ENCODE measurements around the gene GCN1. TPM values are rescaled to one million over a fixed set of nuclear protein-coding genes. Genes with fewer than 3 reads are reported as not detected.
"Not testable (repeated sequence)": the region's sequence is repeated elsewhere in the genome, so short reads cannot be mapped to it uniquely, and the experiment has no call there.

Gene GCN1
- total RNA-seq, 2 experiments from 2014 or later = 86.0 to 94.3 TPM

- ChIA-PET CTCF (interaction anchor here (1.1 to 1.9 kb wide), 3 partner anchors 32 to 109 kb away, joined by 4 to 7 read pairs (median 6); partner anchors contain the start of gene PXN), POLR2A (interaction anchor here (0.8 to 14.8 kb wide), 15 partner anchors 9 to 208 kb away, joined by 3 to 349 read pairs (median 3); partner anchors contain the start of genes BICDL1, PXN, RAB35 and RNU4-1)
- peak overlapping the region; percentile 98 for H3K27ac Mint-ChIP-seq
- no peaks in the 10 kb centered on the region for H3K27me3 Mint-ChIP-seq
- H3K36me3 Mint-ChIP-seq (ENCODE audit: low read depth) = peaks cover 64% of the 10 kb centered on the region
- H3K9me3 Mint-ChIP-seq = no peaks in the 10 kb centered on the region
- no peak overlapping the region for H3K4me3 Mint-ChIP-seq
- no peak for DNase-seq
- H3K4me1 Mint-ChIP-seq = peaks cover 61% of the 10 kb centered on the region
These were observed 1.8 kb upstream of the GCN1 start for GRCh38 chr12:120196363-120196762.

GRCh38 chr12:120194226-120194533, 335 bp downstream of the GCN1 start:
- DNase-seq = no peak
- no peaks in the 10 kb centered on the region for H3K27me3 Mint-ChIP-seq
- CTCF ChIA-PET = interaction anchor here (1.2 to 4.5 kb wide), 2 partner anchors 7 to 34 kb away, joined by 5 to 15 read pairs; partner anchors contain the start of gene RPLP0
- POLR2A ChIA-PET = interaction anchor here (1.1 to 14.8 kb wide), 5 partner anchors 7 to 98 kb away, joined by 3 to 349 read pairs (median 90); partner anchors contain the start of genes RAB35, RNU4-1, RNU4-2 and RPLP0
- H3K36me3 Mint-ChIP-seq (ENCODE audit: low read depth) = peaks cover 54% of the 10 kb centered on the region
- peak overlapping the region; percentile 81 for H3K27ac Mint-ChIP-seq
- peaks cover 59% of the 10 kb centered on the region for H3K4me1 Mint-ChIP-seq
- H3K4me3 Mint-ChIP-seq = peak overlapping the region; percentile 87
- H3K9me3 Mint-ChIP-seq = no peaks in the 10 kb centered on the region

GRCh38 chr12:120193286-120193685, 1.2 kb downstream of the GCN1 start:
- POLR2A ChIA-PET = interaction anchor here (0.6 to 14.8 kb wide), 5 partner anchors 8 to 99 kb away, joined by 3 to 349 read pairs (median 90); partner anchors contain the start of genes RAB35, RNU4-1, RNU4-2 and RPLP0
- Mint-ChIP-seq H3K4me3 (peak overlapping the region; percentile 87), H3K4me1 (peaks cover 50% of the 10 kb centered on the region), H3K27ac (peak overlapping the region; percentile 81), H3K36me3 (ENCODE audit: low read depth) (peaks cover 50% of the 10 kb centered on the region)
- not testable (repeated sequence) for H3K27me3 Mint-ChIP-seq, H3K9me3 Mint-ChIP-seq, DNase-seq
- CTCF ChIA-PET = interaction anchor here (1.2 to 4.5 kb wide), 2 partner anchors 8 to 35 kb away, joined by 5 to 15 read pairs; partner anchors contain the start of gene RPLP0

GRCh38 chr12:120190985-120191480, 3.5 kb downstream of the GCN1 start:
- peaks cover 40% of the 10 kb centered on the region for H3K4me1 Mint-ChIP-seq
- CTCF ChIA-PET = interaction anchor here (2.1 to 4.5 kb wide), 2 partner anchors 11 to 37 kb away, joined by 4 to 15 read pairs; partner anchors contain the start of gene RPLP0
- peaks cover 46% of the 10 kb centered on the region for H3K36me3 Mint-ChIP-seq (ENCODE audit: low read depth)
- no peaks in the 10 kb centered on the region for H3K9me3 Mint-ChIP-seq
- POLR2A ChIA-PET = interaction anchor here (1.0 to 10.1 kb wide), 4 partner anchors 11 to 100 kb away, joined by 3 to 90 read pairs (median 5); partner anchors contain the start of genes RAB35, RNU4-2 and RPLP0
- no peak for DNase-seq
- no peak overlapping the region for H3K27ac Mint-ChIP-seq
- no peak overlapping the region for H3K4me3 Mint-ChIP-seq
- no peaks in the 10 kb centered on the region for H3K27me3 Mint-ChIP-seq

GRCh38 chr12:120190386-120190785, 4.1 kb downstream of the GCN1 start:
- ChIA-PET POLR2A (interaction anchor here (10.1 kb wide), 1 partner anchor 11 kb away, joined by 90 read pairs; the partner anchor contains the start of gene RPLP0), CTCF (interaction anchor here (2.1 to 4.5 kb wide), 2 partner anchors 11 to 38 kb away, joined by 4 to 15 read pairs; partner anchors contain the start of gene RPLP0)
- Mint-ChIP-seq H3K27ac (no peak overlapping the region), H3K4me1 (peaks cover 35% of the 10 kb centered on the region), H3K27me3 (no peaks in the 10 kb centered on the region), H3K9me3 (no peaks in the 10 kb centered on the region), H3K4me3 (no peak overlapping the region), H3K36me3 (ENCODE audit: low read depth) (peaks cover 45% of the 10 kb centered on the region)
- DNase-seq = no peak

GRCh38 chr12:120186654-120187053, 7.9 kb downstream of the GCN1 start:
- ChIA-PET CTCF (interaction anchor here (1.4 to 2.8 kb wide), 2 partner anchors 15 to 79 kb away, joined by 3 to 11 read pairs; partner anchors contain the start of genes PXN and RPLP0), POLR2A (interaction anchor here (0.9 to 10.1 kb wide), 3 partner anchors 10 to 105 kb away, joined by 3 to 90 read pairs (median 4); partner anchors contain the start of genes RNU4-2 and RPLP0)
- no peaks in the 10 kb centered on the region for H3K27me3 Mint-ChIP-seq
- peaks cover 16% of the 10 kb centered on the region for H3K4me1 Mint-ChIP-seq
- H3K9me3 Mint-ChIP-seq = no peaks in the 10 kb centered on the region
- no peak overlapping the region for H3K4me3 Mint-ChIP-seq
- no peak for DNase-seq
- H3K27ac Mint-ChIP-seq = no peak overlapping the region
- H3K36me3 Mint-ChIP-seq (ENCODE audit: low read depth) = peaks cover 66% of the 10 kb centered on the region

GRCh38 chr12:120183211-120183631, 11.3 kb downstream of the GCN1 start:
- ChIA-PET CTCF (no interaction called here), POLR2A (interaction anchor here (0.6 kb wide), 1 partner anchor 18 kb away, joined by 4 read pairs; the partner anchor contains the start of gene RPLP0)
- Mint-ChIP-seq H3K4me3 (no peak overlapping the region), H3K27ac (no peak overlapping the region), H3K27me3 (no peaks in the 10 kb centered on the region), H3K36me3 (ENCODE audit: low read depth) (peaks cover 65% of the 10 kb centered on the region), H3K9me3 (no peaks in the 10 kb centered on the region), H3K4me1 (peaks cover 8% of the 10 kb centered on the region)
- DNase-seq = no peak

GRCh38 chr12:120181991-120182631, 12.4 kb downstream of the GCN1 start:
- Mint-ChIP-seq H3K36me3 (ENCODE audit: low read depth) (peaks cover 71% of the 10 kb centered on the region), H3K27me3 (no peaks in the 10 kb centered on the region), H3K9me3 (no peaks in the 10 kb centered on the region), H3K4me3 (no peak overlapping the region), H3K4me1 (peaks cover 8% of the 10 kb centered on the region), H3K27ac (no peak overlapping the region)
- no peak for DNase-seq
- ChIA-PET CTCF (interaction anchor here (1.2 kb wide), 1 partner anchor 84 kb away, joined by 3 read pairs; no protein-coding TSS in a partner anchor), POLR2A (interaction anchor here (1.2 kb wide), 1 partner anchor 19 kb away, joined by 5 read pairs; the partner anchor contains the start of gene RPLP0)

GRCh38 chr12:120180975-120181374, 13.5 kb downstream of the GCN1 start:
- Mint-ChIP-seq H3K27me3 (no peaks in the 10 kb centered on the region), H3K36me3 (ENCODE audit: low read depth) (peaks cover 72% of the 10 kb centered on the region), H3K9me3 (no peaks in the 10 kb centered on the region), H3K4me1 (no peaks in the 10 kb centered on the region), H3K4me3 (no peak overlapping the region), H3K27ac (no peak overlapping the region)
- DNase-seq = no peak
- POLR2A ChIA-PET = no interaction called here
- CTCF ChIA-PET = interaction anchor here (1.2 kb wide), 1 partner anchor 85 kb away, joined by 3 read pairs; no protein-coding TSS in a partner anchor

GRCh38 chr12:120175537-120175936, 19.0 kb downstream of the GCN1 start:
- no peak overlapping the region for H3K27ac Mint-ChIP-seq
- no peak overlapping the region for H3K4me3 Mint-ChIP-seq
- peaks cover 3% of the 10 kb centered on the region for H3K4me1 Mint-ChIP-seq
- ChIA-PET CTCF (no interaction called here), POLR2A (no interaction called here)
- no peaks in the 10 kb centered on the region for H3K9me3 Mint-ChIP-seq
- DNase-seq = no peak
- H3K36me3 Mint-ChIP-seq (ENCODE audit: low read depth) = peaks cover 66% of the 10 kb centered on the region
- H3K27me3 Mint-ChIP-seq = no peaks in the 10 kb centered on the region

- Mint-ChIP-seq H3K4me1 (peaks cover 3% of the 10 kb centered on the region), H3K27ac (no peak overlapping the region), H3K27me3 (no peaks in the 10 kb centered on the region), H3K36me3 (ENCODE audit: low read depth) (peaks cover 68% of the 10 kb centered on the region), H3K9me3 (no peaks in the 10 kb centered on the region), H3K4me3 (no peak overlapping the region)
- POLR2A ChIA-PET = no interaction called here
- CTCF ChIA-PET = no interaction called here
- no peak for DNase-seq
These were observed 19.5 kb downstream of the GCN1 start for GRCh38 chr12:120175062-120175461.

- H3K4me1 Mint-ChIP-seq = peaks cover 3% of the 10 kb centered on the region
- peaks cover 65% of the 10 kb centered on the region for H3K36me3 Mint-ChIP-seq (ENCODE audit: low read depth)
- H3K4me3 Mint-ChIP-seq = no peak overlapping the region
- no peaks in the 10 kb centered on the region for H3K27me3 Mint-ChIP-seq
- CTCF ChIA-PET = interaction anchor here (1.4 to 1.8 kb wide), 3 partner anchors 29 to 93 kb away, joined by 3 to 6 read pairs (median 4); partner anchors contain the start of genes PXN and RPLP0
- no peak overlapping the region for H3K27ac Mint-ChIP-seq
- POLR2A ChIA-PET = interaction anchor here (1.3 to 2.1 kb wide), 2 partner anchors 29 to 47 kb away, joined by 4 to 13 read pairs; partner anchors contain the start of gene RPLP0
- no peak for DNase-seq
- no peaks in the 10 kb centered on the region for H3K9me3 Mint-ChIP-seq
These were observed 22.5 kb downstream of the GCN1 start for GRCh38 chr12:120172053-120172452.

- POLR2A ChIA-PET = no interaction called here
- no peaks in the 10 kb centered on the region for H3K9me3 Mint-ChIP-seq
- CTCF ChIA-PET = interaction anchor here (0.7 kb wide), 1 partner anchor 91 kb away, joined by 5 read pairs; no protein-coding TSS in a partner anchor
- peaks cover 3% of the 10 kb centered on the region for H3K4me1 Mint-ChIP-seq
- no peak overlapping the region for H3K27ac Mint-ChIP-seq
- H3K36me3 Mint-ChIP-seq (ENCODE audit: low read depth) = peaks cover 53% of the 10 kb centered on the region
- DNase-seq = no peak
- no peaks in the 10 kb centered on the region for H3K27me3 Mint-ChIP-seq
- no peak overlapping the region for H3K4me3 Mint-ChIP-seq
These were observed 23.9 kb downstream of the GCN1 start for GRCh38 chr12:120170631-120171030.
